AG04450 (cell line): ENCODE results near the gene UBXN6. TPM values are rescaled to one million over a fixed set of nuclear protein-coding genes. Genes with fewer than 3 reads are reported as not detected.

Experiments used
- CTCF ChIA-PET: fragments of 300-600, 350-600 bp; formaldehyde crosslinking; extraction: SDS; loops from one replicate; lab custom pipeline; 2022; ENCODE audit warnings: antibody characterized with exemption, inconsistent platforms; lab: Charles Lee
- POLR2A ChIA-PET: fragments of 350-600 bp; formaldehyde crosslinking; extraction: SDS; loops from one replicate; lab custom pipeline; 2021; ENCODE audit warnings: antibody characterized with exemption, inconsistent platforms; lab: Yijun Ruan, JAX
- DNase-seq: peaks from one replicate; pipeline ENCODE4 v3.0.0-alpha.2; 2011; ENCODE audit warnings: low read depth, low spot score
- H3K27ac ChIP-seq: one replicate; pipeline ENCODE4 v1.5.1; 2012; ENCODE audit warnings: low read depth, low read length, control low read depth
- H3K27me3 ChIP-seq: one replicate; pipeline ENCODE4 v1.6.0; 2012; ENCODE audit warnings: low read length; ENCODE audit not compliant: control insufficient read depth, insufficient read depth
- H3K4me3 ChIP-seq: 2 replicates; pipeline ENCODE4 v1.5.1; 2011; ENCODE audit warnings: mild to moderate bottlenecking, low read depth, low read length, control low read depth
- H3K9me3 ChIP-seq: 2 replicates; pipeline ENCODE4 v1.5.1; 2012; ENCODE audit warnings: low read length; ENCODE audit not compliant: control insufficient read depth, insufficient read depth
- CTCF ChIP-seq: IDR thresholded peaks from 2 replicates; pipeline ENCODE4 v1.5.1; 2011; ENCODE audit warnings: low read depth, low read length, control low read depth, inconsistent platforms
- polyA plus RNA-seq: library from polyadenylated mRNA; depleted of rRNA; stranded (reverse); fragments of >200 nt; gene quantifications from 2 replicates; pipeline ENCODE4 v1.2.3, GENCODE V29; 2011

UBXN6 gene
- polyA plus RNA-seq, 1 experiment, result 45.2 TPM

GRCh38 chr19:4445963-4446703, 11.5 kb downstream of the UBXN6 start:
- Histone ChIP-seq H3K27me3 (no peaks in the 10 kb centered on the region), H3K4me3 (no peak overlapping the region), H3K27ac (no peak overlapping the region), H3K9me3 (no peaks in the 10 kb centered on the region; the same call in 1 of the 2 replicates)
- TF ChIP-seq CTCF, result no peak
- DNase-seq, result no peak
- CTCF ChIA-PET, result no interaction called here
- POLR2A ChIA-PET, result interaction anchor here (0.6 to 2.3 kb wide), 2 partner anchors 9 to 34 kb away, joined by 3 to 17 read pairs; no protein-coding TSS in a partner anchor

DNA sequence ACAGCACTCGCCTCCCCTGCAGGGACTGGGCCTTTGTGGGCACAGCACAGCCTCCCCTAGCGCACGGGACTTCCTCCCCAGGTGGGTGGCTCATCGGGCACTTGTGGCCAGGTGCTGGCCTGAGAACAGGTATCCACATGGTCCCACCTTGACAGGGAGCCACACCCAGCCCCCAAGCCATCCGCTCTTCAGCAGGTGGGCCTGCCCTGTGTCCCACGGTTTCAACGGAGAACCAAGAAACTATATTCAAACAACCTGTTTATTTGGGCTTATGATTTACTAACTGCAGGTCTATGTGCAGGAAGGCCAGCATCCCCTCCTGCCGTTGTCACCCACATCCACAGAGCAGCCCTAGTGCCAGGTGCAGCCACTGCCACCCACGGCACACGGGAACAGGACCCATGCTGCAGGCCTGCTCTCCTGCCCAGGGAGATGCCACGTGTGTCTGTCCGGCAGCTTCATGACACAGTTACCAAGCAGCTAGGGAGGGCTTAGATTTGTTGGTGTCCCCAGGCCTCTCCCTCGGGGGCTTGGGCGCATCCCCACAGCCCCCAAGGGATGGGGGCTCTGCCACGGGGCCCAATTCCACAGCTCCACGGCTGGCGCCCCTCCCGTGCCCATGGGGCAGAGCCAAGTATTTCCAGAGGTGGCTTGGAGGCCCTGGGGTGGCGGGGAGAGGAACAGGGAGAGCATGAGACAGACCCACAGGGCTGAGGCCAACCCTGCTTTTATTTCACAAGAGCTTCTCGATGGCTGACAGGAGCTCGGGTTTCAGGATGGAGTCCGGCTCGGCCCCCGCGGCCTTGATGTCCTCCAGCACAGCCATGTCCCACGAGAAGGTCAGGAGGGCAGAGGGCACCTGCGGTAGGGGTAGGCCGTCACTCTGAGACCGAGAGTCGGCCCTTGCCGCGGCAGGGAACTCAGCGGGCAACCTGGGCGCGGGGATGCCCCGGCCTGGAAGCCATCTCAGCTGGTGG, 12.5 kb downstream of the UBXN6 start:
- no peak for DNase-seq
- TF ChIP-seq CTCF, result no peak
- H3K27me3 ChIP-seq, result no peaks in the 10 kb centered on the region
- POLR2A ChIA-PET, result interaction anchor here (0.6 to 2.3 kb wide), 3 partner anchors 10 to 33 kb away, joined by 3 to 17 read pairs (median 4); no protein-coding TSS in a partner anchor
- no peaks in the 10 kb centered on the region; the same call in 1 of the 2 replicates for H3K9me3 ChIP-seq
- CTCF ChIA-PET, result no interaction called here
- no peak overlapping the region for H3K27ac ChIP-seq
- no peak overlapping the region for H3K4me3 ChIP-seq

GRCh38 chr19:4443966-4444764, 13.4 kb downstream of the UBXN6 start:
- Histone ChIP-seq H3K9me3 (no peaks in the 10 kb centered on the region; the same call in 1 of the 2 replicates), H3K27me3 (no peaks in the 10 kb centered on the region), H3K4me3 (no peak overlapping the region), H3K27ac (no peak overlapping the region)
- no peak for TF ChIP-seq CTCF
- ChIA-PET POLR2A (interaction anchor here (0.5 to 2.3 kb wide), 4 partner anchors 11 to 922 kb away, joined by 3 to 17 read pairs (median 4); no protein-coding TSS in a partner anchor), CTCF (interaction anchor here (1.1 kb wide), 1 partner anchor 92 kb away, joined by 5 read pairs; no protein-coding TSS in a partner anchor)
- DNase-seq, result no peak

DNA sequence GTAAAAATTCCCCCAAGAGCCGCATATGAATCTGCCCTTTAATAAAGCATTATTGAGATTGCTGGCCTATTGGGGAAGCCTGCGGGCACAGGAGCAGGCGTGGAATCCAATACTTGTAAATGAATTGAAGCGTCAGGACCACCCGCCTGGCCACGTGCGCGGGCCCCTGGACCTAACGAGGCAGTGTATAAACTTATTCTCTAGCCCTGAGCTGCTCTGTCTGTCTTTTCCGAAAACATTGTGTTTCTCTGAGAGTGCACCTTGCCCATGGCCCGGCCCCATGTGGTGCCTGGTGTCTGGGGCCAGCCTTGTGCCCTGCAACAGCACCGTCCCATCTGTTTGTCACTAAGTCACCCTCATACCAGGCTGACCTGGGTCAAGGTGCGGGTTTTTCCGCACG, 14.4 kb downstream of the UBXN6 start:
- H3K4me3 ChIP-seq, result no peak overlapping the region
- H3K27me3 ChIP-seq, result no peaks in the 10 kb centered on the region
- ChIA-PET POLR2A (no interaction called here), CTCF (interaction anchor here (1.1 kb wide), 1 partner anchor 91 kb away, joined by 5 read pairs; no protein-coding TSS in a partner anchor)
- no peak overlapping the region for H3K27ac ChIP-seq
- no peak for TF ChIP-seq CTCF
- H3K9me3 ChIP-seq, result no peaks in the 10 kb centered on the region; the same call in 1 of the 2 replicates
- no peak for DNase-seq
